GM12864 (cell line): ENCODE results near the gene CRY2.
"Not testable (repeated sequence)": the region's sequence is repeated elsewhere in the genome, so short reads cannot be mapped to it uniquely, and the experiment has no call there.

Experiments
- DNase-seq: peaks from one replicate; pipeline ENCODE4 v3.0.0-alpha.2; 2011; ENCODE audit warnings: low read depth
- H3K4me3 ChIP-seq: 2 replicates; pipeline ENCODE4 v1.5.1; 2011; ENCODE audit warnings: mild to moderate bottlenecking, low read depth, low read length, control low read depth
- TF ChIP-seq, protein P1 (sequence below): IDR thresholded peaks from 2 replicates; pipeline ENCODE4 v1.5.1; 2011; ENCODE audit warnings: low read depth, mild to moderate bottlenecking, moderate library complexity, low read length, control low read depth, inconsistent platforms; ENCODE audit errors: missing control alignments

Gene CRY2

DNA sequence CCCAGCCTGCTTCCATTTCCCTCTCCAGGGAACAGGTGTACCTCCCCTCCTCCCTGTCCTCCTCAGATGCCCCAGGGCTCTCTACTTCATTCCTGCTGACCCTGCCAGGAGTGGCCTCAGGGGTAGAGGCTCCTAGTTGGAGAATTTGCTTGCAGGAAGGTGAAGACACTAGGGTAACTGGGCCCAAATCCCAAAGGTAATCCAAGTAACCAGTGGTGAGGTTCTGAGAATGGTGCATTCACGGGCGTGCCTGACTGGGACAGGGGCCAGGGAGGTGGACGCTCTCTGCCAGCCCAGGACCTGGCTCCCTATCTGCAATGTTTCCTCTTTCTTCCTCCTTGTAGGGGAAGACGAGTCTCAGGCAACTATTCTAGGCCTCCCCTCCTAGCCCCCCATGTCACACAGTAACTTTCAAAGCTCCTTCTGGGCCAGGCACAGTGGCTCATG is 39.5 kb upstream of the CRY2 start:
- TF ChIP-seq, protein P1, sequence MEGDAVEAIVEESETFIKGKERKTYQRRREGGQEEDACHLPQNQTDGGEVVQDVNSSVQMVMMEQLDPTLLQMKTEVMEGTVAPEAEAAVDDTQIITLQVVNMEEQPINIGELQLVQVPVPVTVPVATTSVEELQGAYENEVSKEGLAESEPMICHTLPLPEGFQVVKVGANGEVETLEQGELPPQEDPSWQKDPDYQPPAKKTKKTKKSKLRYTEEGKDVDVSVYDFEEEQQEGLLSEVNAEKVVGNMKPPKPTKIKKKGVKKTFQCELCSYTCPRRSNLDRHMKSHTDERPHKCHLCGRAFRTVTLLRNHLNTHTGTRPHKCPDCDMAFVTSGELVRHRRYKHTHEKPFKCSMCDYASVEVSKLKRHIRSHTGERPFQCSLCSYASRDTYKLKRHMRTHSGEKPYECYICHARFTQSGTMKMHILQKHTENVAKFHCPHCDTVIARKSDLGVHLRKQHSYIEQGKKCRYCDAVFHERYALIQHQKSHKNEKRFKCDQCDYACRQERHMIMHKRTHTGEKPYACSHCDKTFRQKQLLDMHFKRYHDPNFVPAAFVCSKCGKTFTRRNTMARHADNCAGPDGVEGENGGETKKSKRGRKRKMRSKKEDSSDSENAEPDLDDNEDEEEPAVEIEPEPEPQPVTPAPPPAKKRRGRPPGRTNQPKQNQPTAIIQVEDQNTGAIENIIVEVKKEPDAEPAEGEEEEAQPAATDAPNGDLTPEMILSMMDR, result no peak
- H3K4me3 ChIP-seq, result no peak overlapping the region
- no peak for DNase-seq

DNA sequence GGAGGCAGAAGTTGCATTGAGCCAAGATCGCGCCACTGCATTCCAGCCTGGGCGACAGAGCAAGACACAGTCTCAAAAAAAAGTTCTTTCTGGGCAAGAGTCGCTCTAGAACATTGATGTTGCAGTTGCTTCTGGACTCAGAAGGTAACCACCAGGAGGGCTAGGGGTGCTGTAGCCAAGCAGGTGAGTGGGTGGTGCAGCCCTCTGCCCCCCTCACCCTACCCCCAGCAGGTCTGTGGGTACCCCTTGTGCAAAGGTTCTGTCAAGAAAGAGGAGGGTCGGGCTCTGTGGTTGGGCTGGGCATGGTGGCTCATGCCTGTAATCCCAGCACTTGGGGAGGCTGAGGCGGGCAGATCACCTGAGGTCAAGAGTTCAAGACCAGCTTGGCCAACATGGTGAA is 38.8 kb upstream of the CRY2 start:
- not testable (repeated sequence) for DNase-seq, H3K4me3 ChIP-seq

DNA sequence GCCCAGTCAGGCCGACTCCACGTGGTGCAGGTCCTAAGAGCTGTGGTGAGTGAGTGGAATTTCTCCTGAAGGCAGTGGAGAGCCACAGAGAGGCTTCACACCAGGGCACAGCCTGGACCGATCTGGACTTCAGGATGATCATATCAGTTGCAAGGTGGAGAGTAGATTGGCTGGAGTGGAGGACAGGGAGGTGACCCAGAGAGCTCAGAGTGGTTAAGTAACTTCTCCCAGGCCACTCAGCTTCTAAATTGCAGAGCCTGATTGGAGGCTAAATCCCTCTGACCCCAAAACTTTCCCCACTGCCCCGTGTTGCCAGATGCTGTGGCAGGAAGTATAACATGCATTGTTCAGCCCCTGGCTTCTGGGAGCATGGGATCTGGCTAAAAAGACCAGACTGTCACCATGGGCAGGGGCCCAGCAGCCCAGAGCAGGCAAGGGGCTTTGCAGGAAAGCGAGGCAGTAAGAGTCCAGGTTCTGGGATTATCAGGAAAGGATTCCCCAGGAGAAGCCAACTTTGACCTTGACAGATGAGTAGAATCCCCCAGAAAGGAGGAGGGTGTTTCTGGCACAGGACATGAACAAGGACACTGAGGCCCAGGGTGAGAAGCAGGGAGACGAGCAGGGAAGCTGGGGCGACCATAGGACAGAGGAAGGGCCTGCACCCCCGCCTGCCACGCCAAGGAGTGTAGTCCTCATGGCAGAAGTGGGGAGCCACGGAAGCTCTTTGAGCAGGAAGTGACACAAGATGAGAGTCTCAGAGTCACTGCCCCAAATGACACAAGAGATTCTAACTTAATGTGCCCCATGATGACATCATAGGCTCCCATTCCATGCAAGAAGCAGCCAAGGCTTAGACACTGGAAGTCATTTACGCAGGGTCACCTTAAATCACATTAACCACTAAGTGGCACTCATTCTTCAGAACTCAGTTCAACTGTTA is 37.5 kb upstream of the CRY2 start:
- no peak for DNase-seq
- H3K4me3 ChIP-seq, result no peak overlapping the region
- TF ChIP-seq, protein P1, result no peak

GRCh38 chr11:45810431-45811108 is 36.7 kb upstream of the CRY2 start:
- H3K4me3 ChIP-seq, result no peak overlapping the region
- TF ChIP-seq, protein P1, result no peak
- DNase-seq, result no peak

- TF ChIP-seq, protein P1, result no peak
- no peak overlapping the region for H3K4me3 ChIP-seq
- no peak for DNase-seq
Measured at GRCh38 chr11:45811109-45811435, 36.2 kb upstream of the CRY2 start.

DNA sequence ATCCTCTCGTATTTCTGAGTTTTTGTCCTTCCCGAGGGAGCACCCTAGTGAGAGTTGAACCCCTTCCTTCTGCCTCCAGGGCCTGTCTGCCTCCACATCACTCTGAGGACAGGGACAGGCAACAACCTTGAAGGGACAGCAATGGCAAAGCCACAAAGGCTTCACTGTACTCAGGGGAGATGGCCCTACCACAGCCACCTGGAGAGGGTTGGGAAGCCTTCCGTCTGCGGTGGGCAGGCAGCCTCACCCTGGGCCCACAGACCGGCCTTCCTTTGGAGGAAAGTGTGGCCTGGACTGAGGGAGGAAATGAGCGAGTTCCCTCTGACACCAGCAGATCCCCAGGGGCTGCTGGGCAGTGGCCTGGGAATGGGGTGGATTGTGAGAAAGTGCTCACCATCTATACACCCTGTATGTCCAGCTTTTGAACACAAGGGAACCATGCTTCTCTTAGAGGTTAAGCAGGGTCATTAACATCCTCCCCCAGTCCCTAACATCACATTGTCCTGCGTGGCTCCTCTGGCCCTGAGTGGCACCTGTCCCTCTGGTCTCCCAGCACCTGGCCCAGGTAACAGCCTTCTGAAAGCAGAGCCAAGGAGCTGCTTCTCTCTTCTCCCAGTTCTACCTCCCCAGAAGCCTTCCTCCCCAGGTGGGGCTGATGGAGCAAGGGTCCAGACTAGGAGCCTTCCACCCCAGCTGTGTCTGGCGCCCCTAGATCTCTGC is 35.5 kb upstream of the CRY2 start:
- TF ChIP-seq, protein P1, result no peak
- no peak for DNase-seq
- H3K4me3 ChIP-seq, result no peak overlapping the region
